ENCODE measurements around the gene ZNF407. TPM values are rescaled to one million over a fixed set of nuclear protein-coding genes. Genes with fewer than 3 reads are reported as not detected.

Gene ZNF407
- polyA plus RNA-seq, 2 donors, result 2.2 to 2.6 TPM

DNA sequence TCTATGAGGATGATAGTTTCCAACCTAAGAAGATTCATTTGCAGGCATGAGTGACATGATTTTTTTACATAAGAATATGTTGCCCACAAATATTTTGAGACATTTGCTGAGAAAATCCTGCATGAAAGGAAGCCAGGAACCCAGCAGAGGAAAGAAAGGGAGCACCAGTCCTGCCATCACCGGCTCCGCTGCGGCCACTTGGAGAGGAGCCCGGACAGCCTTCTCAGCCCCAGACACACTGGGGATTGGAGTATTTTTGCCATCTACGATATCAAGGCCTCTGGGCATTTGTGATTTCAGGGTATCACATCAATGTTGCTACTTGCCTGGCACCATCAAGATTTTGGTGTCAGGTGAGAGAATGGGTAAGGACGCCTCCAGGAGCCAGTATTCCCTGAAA, 383.0 kb downstream of the ZNF407 start:
- no peaks in the 10 kb centered on the region for H3K9me3 ChIP-seq (ENCODE audit: control insufficient read depth in 2 of 2, insufficient read depth in 1 of 2, low read depth in 1 of 2, low read length in 1 of 2)
- no peaks in the 10 kb centered on the region for H3K27me3 ChIP-seq (ENCODE audit: control insufficient read depth in 1 of 2, insufficient read depth in 2 of 2, low read length in 2 of 2)
- WGBS, 2 donors, result 96% methylated on average over 6 of the region's 6 CpGs
- H3K36me3 ChIP-seq (ENCODE audit: control insufficient read depth in 2 of 2, insufficient read depth in 2 of 2, low read length in 1 of 2), result peaks cover 0 to 3% of the 10 kb centered on the region in 2 donors
- no peak overlapping the region for H3K27ac ChIP-seq (ENCODE audit: low read depth in 2 of 2, low read length in 1 of 2)
- H3K4me3 ChIP-seq (ENCODE audit: low read depth in 1 of 2, low read length in 2 of 2), result no peak overlapping the region
- no peaks in the 10 kb centered on the region for H3K4me1 ChIP-seq (ENCODE audit: control insufficient read depth in 2 of 2, insufficient read depth in 2 of 2, low read length in 1 of 2)

DNA sequence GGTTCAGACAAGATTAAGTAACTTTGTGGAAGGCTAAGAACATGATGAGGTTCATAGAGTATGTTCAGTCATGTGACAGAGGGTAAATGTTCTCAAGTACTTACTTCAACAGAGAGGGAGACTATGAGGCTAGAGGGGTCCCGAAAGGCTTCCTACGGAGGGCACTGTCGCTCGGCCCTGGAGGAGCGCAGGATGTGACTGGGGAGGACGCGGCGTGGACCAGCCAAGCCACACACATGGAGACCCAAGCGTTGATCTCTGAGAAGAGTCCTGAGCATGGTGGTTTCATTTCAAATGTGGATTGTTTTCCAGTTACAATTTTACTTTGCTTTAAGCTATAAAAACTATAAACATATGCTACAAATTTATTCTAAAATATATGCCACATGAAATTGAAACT, 383.8 kb downstream of the ZNF407 start:
- no peak overlapping the region for H3K27ac ChIP-seq (ENCODE audit: low read depth in 2 of 2, low read length in 1 of 2)
- H3K27me3 ChIP-seq (ENCODE audit: control insufficient read depth in 1 of 2, insufficient read depth in 2 of 2, low read length in 2 of 2), result no peaks in the 10 kb centered on the region
- peaks cover 0 to 3% of the 10 kb centered on the region in 2 donors for H3K36me3 ChIP-seq (ENCODE audit: control insufficient read depth in 2 of 2, insufficient read depth in 2 of 2, low read length in 1 of 2)
- no peak overlapping the region for H3K4me3 ChIP-seq (ENCODE audit: low read depth in 1 of 2, low read length in 2 of 2)
- WGBS, 2 donors, result 97 to 98% methylated on average over 9 of the region's 9 CpGs
- H3K4me1 ChIP-seq (ENCODE audit: control insufficient read depth in 2 of 2, insufficient read depth in 2 of 2, low read length in 1 of 2), result no peaks in the 10 kb centered on the region
- no peaks in the 10 kb centered on the region for H3K9me3 ChIP-seq (ENCODE audit: control insufficient read depth in 2 of 2, insufficient read depth in 1 of 2, low read depth in 1 of 2, low read length in 1 of 2)

DNA sequence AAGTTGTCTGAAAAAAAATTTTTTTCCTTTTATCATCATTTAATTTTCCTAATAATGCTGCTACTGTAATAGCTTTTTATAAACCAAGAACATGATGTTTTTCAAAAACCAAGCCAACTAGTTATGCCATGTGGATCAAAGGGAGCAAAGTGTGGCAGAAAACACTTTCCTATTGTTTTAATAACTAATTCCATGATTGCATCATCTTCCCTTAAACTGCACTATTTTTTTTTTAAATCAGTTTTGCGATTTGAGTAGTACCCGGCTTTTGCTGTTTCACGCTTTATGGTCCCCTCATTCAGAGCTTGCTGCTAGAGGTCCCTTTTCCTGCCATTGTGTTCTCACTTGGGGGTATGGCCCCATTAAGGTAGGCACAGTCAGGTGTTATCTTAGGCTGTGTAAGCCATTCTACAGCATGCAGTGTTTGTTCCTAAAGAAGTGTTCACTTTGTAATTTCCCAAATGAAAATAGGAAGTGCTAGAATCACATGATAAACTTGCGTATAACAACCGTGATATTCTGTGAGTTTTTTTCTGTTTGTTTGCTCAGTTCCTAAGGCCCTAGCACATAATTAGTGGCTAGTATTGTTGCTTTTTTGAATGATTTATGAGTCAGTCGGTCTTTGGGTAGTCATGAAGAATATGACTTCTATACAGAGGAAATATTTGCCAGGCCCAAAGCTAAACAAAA, 385.4 kb downstream of the ZNF407 start:
- Histone ChIP-seq H3K36me3 (ENCODE audit: control insufficient read depth in 2 of 2, insufficient read depth in 2 of 2, low read length in 1 of 2) (no peaks in the 10 kb centered on the region), H3K27ac (ENCODE audit: low read depth in 2 of 2, low read length in 1 of 2) (no peak overlapping the region), H3K4me3 (ENCODE audit: low read depth in 1 of 2, low read length in 2 of 2) (no peak overlapping the region), H3K4me1 (ENCODE audit: control insufficient read depth in 2 of 2, insufficient read depth in 2 of 2, low read length in 1 of 2) (no peaks in the 10 kb centered on the region), H3K27me3 (ENCODE audit: control insufficient read depth in 1 of 2, insufficient read depth in 2 of 2, low read length in 2 of 2) (no peaks in the 10 kb centered on the region), H3K9me3 (ENCODE audit: control insufficient read depth in 2 of 2, insufficient read depth in 1 of 2, low read depth in 1 of 2, low read length in 1 of 2) (no peaks in the 10 kb centered on the region)
- WGBS, 2 donors, result 73 to 77% methylated on average over 6 of the region's 6 CpGs

DNA sequence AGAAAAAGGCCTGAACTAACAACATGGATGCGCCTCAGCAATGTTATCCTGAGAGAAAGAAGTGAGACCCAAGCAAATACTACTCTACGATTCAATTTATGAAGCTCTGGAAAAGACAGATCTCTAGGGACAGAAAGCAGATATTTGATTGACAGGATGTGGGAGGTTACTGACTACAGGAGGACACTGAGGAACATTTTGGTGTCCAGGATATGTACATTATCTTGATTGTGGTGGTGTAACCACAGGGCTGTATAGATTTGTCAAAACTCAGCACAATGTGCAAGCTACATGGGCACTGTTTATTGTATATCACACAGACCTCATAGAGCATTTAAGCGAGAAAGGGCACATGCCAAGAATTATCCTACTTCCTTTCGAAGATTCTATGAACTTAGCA, 391.5 kb downstream of the ZNF407 start:
- H3K27me3 ChIP-seq (ENCODE audit: control insufficient read depth in 1 of 2, insufficient read depth in 2 of 2, low read length in 2 of 2), result no peaks in the 10 kb centered on the region
- WGBS, 2 donors, result 97 to 98% methylated on average over 4 of the region's 4 CpGs

DNA sequence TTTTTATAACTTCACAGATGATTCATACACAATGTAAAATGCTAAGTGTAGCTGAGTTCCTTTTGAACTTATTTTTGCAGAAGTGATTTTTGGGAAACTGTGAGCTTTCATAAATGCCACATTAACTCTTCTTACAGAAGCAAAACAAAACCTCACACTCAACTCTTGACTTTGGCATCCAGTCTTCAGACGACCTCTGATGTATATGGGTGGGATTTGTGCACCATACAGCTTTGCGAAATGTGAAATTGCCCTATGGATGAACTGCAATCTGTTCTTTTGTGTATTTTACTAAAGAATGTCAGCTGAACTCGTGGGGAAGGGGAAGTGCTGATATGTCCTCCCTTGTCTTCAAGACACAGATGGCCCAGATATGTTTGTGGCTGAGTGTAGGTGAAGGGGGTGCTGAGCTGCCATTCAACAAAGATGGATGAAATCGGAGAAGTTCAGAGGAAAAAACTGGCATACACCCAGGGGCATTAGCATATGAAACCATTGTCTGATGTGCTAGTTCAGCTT, 393.0 kb downstream of the ZNF407 start:
- Histone ChIP-seq H3K4me3 (ENCODE audit: low read depth in 1 of 2, low read length in 2 of 2) (no peak overlapping the region), H3K4me1 (ENCODE audit: control insufficient read depth in 2 of 2, insufficient read depth in 2 of 2, low read length in 1 of 2) (peaks cover 0 to 2% of the 10 kb centered on the region in 2 donors), H3K9me3 (ENCODE audit: control insufficient read depth in 2 of 2, insufficient read depth in 1 of 2, low read depth in 1 of 2, low read length in 1 of 2) (no peaks in the 10 kb centered on the region), H3K27ac (ENCODE audit: low read depth in 2 of 2, low read length in 1 of 2) (no peak overlapping the region), H3K36me3 (ENCODE audit: control insufficient read depth in 2 of 2, insufficient read depth in 2 of 2, low read length in 1 of 2) (no peaks in the 10 kb centered on the region), H3K27me3 (ENCODE audit: control insufficient read depth in 1 of 2, insufficient read depth in 2 of 2, low read length in 2 of 2) (no peaks in the 10 kb centered on the region)
- WGBS, 2 donors, result 58 to 60% methylated on average over 4 of the region's 4 CpGs

More for the DNA sequence above, 391.5 kb downstream of the ZNF407 start:
- Histone ChIP-seq H3K36me3 (ENCODE audit: control insufficient read depth in 2 of 2, insufficient read depth in 2 of 2, low read length in 1 of 2) (no peaks in the 10 kb centered on the region), H3K4me1 (ENCODE audit: control insufficient read depth in 2 of 2, insufficient read depth in 2 of 2, low read length in 1 of 2) (no peaks in the 10 kb centered on the region), H3K9me3 (ENCODE audit: control insufficient read depth in 2 of 2, insufficient read depth in 1 of 2, low read depth in 1 of 2, low read length in 1 of 2) (no peaks in the 10 kb centered on the region), H3K4me3 (ENCODE audit: low read depth in 1 of 2, low read length in 2 of 2) (no peak overlapping the region), H3K27ac (ENCODE audit: low read depth in 2 of 2, low read length in 1 of 2) (no peak overlapping the region)

GRCh38 chr18:74994502-74995418, 397.1 kb downstream of the ZNF407 start:
- Histone ChIP-seq H3K27me3 (ENCODE audit: control insufficient read depth in 1 of 2, insufficient read depth in 2 of 2, low read length in 2 of 2) (no peaks in the 10 kb centered on the region), H3K36me3 (ENCODE audit: control insufficient read depth in 2 of 2, insufficient read depth in 2 of 2, low read length in 1 of 2) (no peaks in the 10 kb centered on the region), H3K9me3 (ENCODE audit: control insufficient read depth in 2 of 2, insufficient read depth in 1 of 2, low read depth in 1 of 2, low read length in 1 of 2) (peaks cover 0 to 2% of the 10 kb centered on the region in 2 donors), H3K27ac (ENCODE audit: low read depth in 2 of 2, low read length in 1 of 2) (no peak overlapping the region), H3K4me3 (ENCODE audit: low read depth in 1 of 2, low read length in 2 of 2) (no peak overlapping the region), H3K4me1 (ENCODE audit: control insufficient read depth in 2 of 2, insufficient read depth in 2 of 2, low read length in 1 of 2) (peaks cover 0 to 2% of the 10 kb centered on the region in 2 donors)
- WGBS, 2 donors, result 67 to 70% methylated on average over 19 of the region's 19 CpGs

- 90 to 96% methylated on average over 2 of the region's 2 CpGs for WGBS, 2 donors
- H3K27ac ChIP-seq (ENCODE audit: low read depth in 2 of 2, low read length in 1 of 2), result no peak overlapping the region
These were observed 397.7 kb downstream of the ZNF407 start for GRCh38 chr18:74995419-74995736.

GRCh38 chr18:74996055-74996454, 398.4 kb downstream of the ZNF407 start:
- WGBS, 2 donors, result 79 to 86% methylated on average over 6 of the region's 6 CpGs
- Histone ChIP-seq H3K4me1 (ENCODE audit: control insufficient read depth in 2 of 2, insufficient read depth in 2 of 2, low read length in 1 of 2) (peaks cover 0 to 2% of the 10 kb centered on the region in 2 donors), H3K36me3 (ENCODE audit: control insufficient read depth in 2 of 2, insufficient read depth in 2 of 2, low read length in 1 of 2) (no peaks in the 10 kb centered on the region), H3K9me3 (ENCODE audit: control insufficient read depth in 2 of 2, insufficient read depth in 1 of 2, low read depth in 1 of 2, low read length in 1 of 2) (peaks cover 0 to 2% of the 10 kb centered on the region in 2 donors), H3K4me3 (ENCODE audit: low read depth in 1 of 2, low read length in 2 of 2) (no peak overlapping the region), H3K27me3 (ENCODE audit: control insufficient read depth in 1 of 2, insufficient read depth in 2 of 2, low read length in 2 of 2) (no peaks in the 10 kb centered on the region), H3K27ac (ENCODE audit: low read depth in 2 of 2, low read length in 1 of 2) (no peak overlapping the region)

More at GRCh38 chr18:74995419-74995736, 397.7 kb downstream of the ZNF407 start:
- Histone ChIP-seq H3K36me3 (ENCODE audit: control insufficient read depth in 2 of 2, insufficient read depth in 2 of 2, low read length in 1 of 2) (no peaks in the 10 kb centered on the region), H3K4me1 (ENCODE audit: control insufficient read depth in 2 of 2, insufficient read depth in 2 of 2, low read length in 1 of 2) (peaks cover 0 to 2% of the 10 kb centered on the region in 2 donors), H3K27me3 (ENCODE audit: control insufficient read depth in 1 of 2, insufficient read depth in 2 of 2, low read length in 2 of 2) (no peaks in the 10 kb centered on the region), H3K9me3 (ENCODE audit: control insufficient read depth in 2 of 2, insufficient read depth in 1 of 2, low read depth in 1 of 2, low read length in 1 of 2) (peaks cover 0 to 2% of the 10 kb centered on the region in 2 donors), H3K4me3 (ENCODE audit: low read depth in 1 of 2, low read length in 2 of 2) (no peak overlapping the region)

DNA sequence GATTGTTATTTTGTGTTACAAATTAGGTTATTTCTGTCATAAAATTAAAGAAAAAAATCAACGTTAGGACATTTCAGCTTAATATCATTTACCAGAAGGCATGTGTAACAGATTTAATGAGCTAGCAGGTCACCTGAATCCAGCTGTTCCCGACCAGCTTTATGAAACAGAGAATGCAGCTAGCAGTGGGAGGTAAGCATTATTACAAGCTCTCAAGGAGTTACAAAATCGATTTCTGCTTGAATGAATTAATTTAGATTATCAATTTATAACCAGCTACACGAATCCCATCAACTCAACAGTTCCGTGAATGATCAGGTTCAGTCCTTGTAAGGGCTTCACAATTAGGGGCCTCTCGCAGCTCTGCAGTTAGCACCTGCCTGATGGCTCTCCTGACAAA, 399.3 kb downstream of the ZNF407 start:
- 90% methylated on average over 6 of the region's 6 CpGs for WGBS, 2 donors
- Histone ChIP-seq H3K27me3 (ENCODE audit: control insufficient read depth in 1 of 2, insufficient read depth in 2 of 2, low read length in 2 of 2) (no peaks in the 10 kb centered on the region), H3K27ac (ENCODE audit: low read depth in 2 of 2, low read length in 1 of 2) (no peak overlapping the region), H3K9me3 (ENCODE audit: control insufficient read depth in 2 of 2, insufficient read depth in 1 of 2, low read depth in 1 of 2, low read length in 1 of 2) (peaks cover 0 to 2% of the 10 kb centered on the region in 2 donors), H3K36me3 (ENCODE audit: control insufficient read depth in 2 of 2, insufficient read depth in 2 of 2, low read length in 1 of 2) (no peaks in the 10 kb centered on the region), H3K4me3 (ENCODE audit: low read depth in 1 of 2, low read length in 2 of 2) (no peak overlapping the region), H3K4me1 (ENCODE audit: control insufficient read depth in 2 of 2, insufficient read depth in 2 of 2, low read length in 1 of 2) (peaks cover 0 to 2% of the 10 kb centered on the region in 2 donors)
